ENCODE results near the gene MUC2.
"Not testable (repeated sequence)": the region's sequence is repeated elsewhere in the genome, so short reads cannot be mapped to it uniquely, and the experiment has no call there.

Gene MUC2

GRCh38 chr11:1102996-1103395 lies 28.3 kb downstream of the MUC2 start:
- in situ Hi-C loops (cut with MboI; ENCODE audit: low sequenced_read_pairs): no loop called here

DNA sequence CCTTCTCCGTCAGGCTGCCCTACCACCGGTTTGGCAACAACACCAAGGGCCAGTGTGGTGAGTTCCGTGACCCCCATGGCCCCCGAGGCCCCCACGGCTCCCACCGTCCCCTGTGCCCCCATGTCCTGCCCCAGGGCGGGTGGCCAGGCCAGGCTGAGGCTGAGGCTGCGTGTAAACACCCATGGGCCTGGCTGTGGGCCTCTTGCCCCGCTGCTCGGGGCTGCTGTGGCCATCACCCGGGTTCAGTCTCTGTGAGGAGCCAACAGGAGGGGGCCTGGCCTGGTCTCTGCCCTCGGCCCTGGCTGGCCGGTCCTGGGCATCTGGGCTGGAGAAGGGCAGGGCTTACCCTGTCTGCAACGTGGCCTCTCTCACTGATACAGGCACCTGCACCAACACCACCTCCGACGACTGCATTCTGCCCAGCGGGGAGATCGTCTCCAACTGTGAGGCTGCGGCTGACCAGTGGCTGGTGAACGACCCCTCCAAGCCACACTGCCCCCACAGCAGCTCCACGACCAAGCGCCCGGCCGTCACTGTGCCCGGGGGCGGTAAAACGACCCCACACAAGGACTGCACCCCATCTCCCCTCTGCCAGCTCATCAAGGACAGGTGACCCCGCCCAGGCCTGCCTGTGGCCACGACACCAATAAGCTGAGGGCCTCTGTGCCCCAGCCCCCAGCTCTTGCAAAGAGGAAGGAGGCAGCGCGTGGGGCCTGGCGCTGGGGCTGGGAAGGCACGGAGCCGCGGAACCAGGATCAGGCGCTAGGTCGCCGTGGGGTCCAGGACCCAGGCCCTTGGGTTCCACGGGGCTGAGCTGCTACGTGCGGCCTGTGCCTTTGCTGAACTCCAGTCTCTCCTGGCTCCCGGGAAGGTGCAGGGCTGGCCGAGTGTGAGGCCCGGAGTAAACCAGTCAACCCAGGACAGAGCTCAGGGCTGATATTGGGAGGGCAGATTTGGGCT lies 29.0 kb downstream of the MUC2 start:
- in situ Hi-C loops (cut with MboI; ENCODE audit: low sequenced_read_pairs): no loop called here

GRCh38 chr11:1104411-1105182 lies 29.9 kb downstream of the MUC2 start:
- in situ Hi-C loops (cut with MboI; ENCODE audit: low sequenced_read_pairs): no loop called here

DNA sequence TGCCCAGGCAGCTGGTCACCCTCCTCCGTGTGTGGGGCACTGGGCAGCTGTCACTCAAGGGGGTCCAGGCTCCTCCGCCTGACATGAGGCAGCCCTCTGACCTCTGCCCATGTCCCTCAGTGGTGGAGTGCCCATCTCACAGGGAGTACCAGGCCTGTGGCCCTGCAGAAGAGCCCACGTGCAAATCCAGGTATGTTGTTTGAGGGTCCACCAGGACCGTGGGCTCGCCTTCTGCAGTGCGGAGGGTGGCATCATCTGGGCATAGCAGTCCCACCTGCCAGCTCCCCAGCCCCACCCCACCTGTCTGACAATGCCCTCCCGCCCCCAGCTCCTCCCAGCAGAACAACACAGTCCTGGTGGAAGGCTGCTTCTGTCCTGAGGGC lies 30.5 kb downstream of the MUC2 start:
- in situ Hi-C loops (cut with MboI; ENCODE audit: low sequenced_read_pairs): no loop called here

- in situ Hi-C loops (cut with MboI; ENCODE audit: low sequenced_read_pairs): no loop called here
These were observed 31.7 kb downstream of the MUC2 start for GRCh38 chr11:1106387-1106786.

DNA sequence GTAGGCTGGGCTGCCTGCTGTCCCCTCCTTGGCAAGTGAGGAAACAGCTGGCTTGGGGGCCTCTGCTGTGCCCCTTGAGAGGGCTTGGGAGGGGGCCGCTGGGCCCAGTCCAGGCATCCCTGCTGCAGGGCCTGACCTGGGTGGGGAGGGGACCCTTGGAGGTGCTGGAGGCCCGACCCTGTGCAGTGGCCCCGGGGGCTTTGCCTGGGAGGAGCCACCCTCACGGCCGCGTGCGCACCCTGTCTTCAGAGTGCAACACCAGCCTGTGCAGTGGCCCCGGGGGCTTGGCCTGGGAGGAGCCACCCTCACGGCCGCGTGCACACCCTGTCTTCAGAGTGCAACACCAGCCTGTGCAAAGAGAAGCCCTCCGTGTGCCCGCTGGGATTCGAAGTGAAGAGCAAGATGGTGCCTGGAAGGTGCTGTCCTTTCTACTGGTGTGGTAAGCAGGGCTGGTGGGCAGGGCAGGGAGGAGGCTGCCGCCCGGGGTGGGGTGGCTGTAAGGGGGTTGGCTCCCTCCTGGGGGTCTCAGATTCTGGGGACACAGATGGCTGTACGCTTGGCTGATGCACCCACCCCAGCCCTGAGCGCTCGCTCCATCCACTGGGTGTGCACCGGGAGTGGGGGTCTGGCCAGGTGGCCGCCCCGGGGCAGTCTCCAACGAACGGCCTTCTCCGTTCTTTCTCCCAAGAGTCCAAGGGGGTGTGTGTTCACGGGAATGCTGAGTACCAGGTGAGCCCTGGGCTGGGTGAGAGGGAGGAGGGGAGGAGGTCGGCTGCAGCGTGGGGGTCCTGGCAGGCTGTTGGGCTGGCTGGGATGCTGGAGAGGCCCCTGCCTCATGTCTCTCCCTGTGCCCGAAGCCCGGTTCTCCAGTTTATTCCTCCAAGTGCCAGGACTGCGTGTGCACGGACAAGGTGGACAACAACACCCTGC lies 32.9 kb downstream of the MUC2 start:
- in situ Hi-C loops (cut with MboI; ENCODE audit: low sequenced_read_pairs): no loop called here

- in situ Hi-C loops (cut with MboI; ENCODE audit: low sequenced_read_pairs): no loop called here
These were observed 33.7 kb downstream of the MUC2 start for GRCh38 chr11:1108246-1108900.

- in situ Hi-C loops (cut with MboI; ENCODE audit: low sequenced_read_pairs): no loop called here
These were observed 34.6 kb downstream of the MUC2 start for GRCh38 chr11:1109101-1109917.

DNA sequence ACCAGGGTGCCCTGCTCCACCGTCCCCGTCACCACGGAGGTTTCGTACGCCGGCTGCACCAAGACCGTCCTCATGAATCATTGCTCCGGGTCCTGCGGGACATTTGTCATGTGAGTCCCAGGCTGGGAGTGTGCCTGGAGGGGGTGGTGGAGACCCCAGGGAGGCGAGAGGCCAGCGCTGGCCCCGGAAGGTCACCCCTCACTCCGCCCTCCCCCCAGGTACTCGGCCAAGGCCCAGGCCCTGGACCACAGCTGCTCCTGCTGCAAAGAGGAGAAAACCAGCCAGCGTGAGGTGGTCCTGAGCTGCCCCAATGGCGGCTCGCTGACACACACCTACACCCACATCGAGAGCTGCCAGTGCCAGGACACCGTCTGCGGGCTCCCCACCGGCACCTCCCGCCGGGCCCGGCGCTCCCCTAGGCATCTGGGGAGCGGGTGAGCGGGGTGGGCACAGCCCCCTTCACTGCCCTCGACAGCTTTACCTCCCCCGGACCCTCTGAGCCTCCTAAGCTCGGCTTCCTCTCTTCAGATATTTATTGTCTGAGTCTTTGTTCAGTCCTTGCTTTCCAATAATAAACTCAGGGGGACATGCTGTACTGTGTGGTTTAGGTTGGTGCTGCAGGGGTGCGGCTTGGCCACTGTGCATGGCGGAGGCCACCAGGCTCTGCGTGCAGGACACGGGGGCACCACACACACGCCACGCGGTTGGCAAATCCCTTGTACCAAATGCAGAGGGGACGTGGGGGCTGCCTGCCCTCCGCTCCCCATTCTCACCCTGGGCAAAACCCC lies 35.4 kb downstream of the MUC2 start:
- in situ Hi-C loops (cut with MboI; ENCODE audit: low sequenced_read_pairs): no loop called here

- in situ Hi-C loops (cut with MboI; ENCODE audit: low sequenced_read_pairs): no loop called here
These were observed 37.0 kb downstream of the MUC2 start for GRCh38 chr11:1111545-1112212.

DNA sequence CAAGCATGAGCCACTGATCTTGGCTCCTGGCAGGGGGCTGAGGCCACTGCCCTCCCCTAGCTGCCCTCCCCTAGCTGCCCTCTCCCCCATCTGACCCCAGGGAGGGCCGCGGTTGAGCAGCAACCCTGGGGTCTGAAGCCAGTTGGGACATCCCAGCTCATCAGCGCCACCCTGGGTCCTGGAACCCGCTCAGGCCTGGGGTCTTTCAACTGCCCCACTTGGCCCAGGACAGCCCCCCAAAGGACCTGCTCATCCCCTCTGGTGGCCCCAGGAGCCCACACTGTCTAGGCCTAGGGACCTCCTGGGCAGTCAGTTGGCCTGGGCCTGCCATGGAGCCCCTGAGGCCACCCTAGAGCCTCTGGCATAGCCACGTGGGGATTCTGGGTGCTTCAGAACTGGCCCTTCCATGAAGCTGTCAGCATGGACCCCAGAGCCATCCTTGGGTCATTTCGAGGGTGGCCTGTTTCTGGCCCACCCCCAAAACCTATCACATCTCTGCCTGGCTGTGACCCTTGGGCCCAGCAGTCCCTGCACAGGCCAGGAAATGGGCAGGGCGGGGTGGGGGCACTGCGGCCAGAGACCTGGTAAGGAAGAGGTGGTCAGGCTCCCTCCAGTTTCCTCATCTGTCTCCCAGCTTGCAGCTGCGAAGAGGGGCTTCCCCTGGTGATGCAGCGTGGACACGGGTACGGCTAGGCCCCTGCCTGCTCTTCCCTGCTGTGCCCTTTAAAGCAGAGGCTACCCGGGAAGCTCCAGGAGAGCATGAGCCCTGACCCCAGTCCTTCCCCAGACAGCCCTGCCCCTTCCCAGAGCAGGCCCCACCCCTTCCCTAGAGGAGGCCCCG lies 37.9 kb downstream of the MUC2 start:
- in situ Hi-C loops (cut with MboI; ENCODE audit: low sequenced_read_pairs): no loop called here

DNA sequence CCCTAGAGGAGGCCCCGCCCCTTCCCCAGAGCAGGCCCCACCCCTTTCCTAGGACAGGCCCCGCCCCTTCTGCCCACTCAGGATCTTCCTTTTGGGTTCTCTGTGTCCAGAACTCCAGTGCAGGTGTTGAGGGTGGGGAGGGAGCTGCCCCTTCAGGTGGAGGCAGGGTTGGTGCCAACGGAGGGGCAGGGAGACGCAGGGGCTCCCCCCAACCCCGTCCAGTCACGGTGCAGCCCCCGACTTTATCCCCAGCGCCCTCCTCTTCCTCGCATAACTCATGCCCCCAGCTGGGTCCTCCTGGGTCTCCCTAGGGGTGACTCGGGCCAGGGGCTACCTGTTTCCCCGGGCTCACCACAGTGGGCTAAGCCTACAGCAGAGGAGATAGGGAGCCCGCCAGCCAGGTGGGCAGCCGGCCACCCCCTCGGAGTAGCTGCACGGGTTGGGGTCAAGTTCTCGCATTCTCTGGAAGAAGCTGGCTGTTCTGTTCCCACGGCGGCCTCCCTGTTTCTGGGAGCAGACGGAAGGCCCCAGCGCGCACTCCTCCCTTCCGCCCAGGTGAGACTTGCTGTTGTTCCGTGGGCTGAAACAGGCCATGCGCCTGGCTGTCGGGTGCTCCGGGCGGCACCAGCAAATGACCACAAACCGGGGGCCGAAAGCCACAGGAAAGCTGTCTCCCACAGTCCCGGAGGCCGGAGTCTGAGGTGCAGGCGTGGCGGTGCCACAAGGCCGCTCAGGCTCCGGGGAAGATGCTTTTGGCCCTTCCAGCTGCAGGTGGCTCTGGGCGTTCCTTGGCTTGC lies 38.9 kb downstream of the MUC2 start:
- in situ Hi-C loops (cut with MboI; ENCODE audit: low sequenced_read_pairs): no loop called here

- in situ Hi-C loops (cut with MboI; ENCODE audit: low sequenced_read_pairs): not testable (repeated sequence)
These were observed 40.6 kb downstream of the MUC2 start for GRCh38 chr11:1115292-1115691.

DNA sequence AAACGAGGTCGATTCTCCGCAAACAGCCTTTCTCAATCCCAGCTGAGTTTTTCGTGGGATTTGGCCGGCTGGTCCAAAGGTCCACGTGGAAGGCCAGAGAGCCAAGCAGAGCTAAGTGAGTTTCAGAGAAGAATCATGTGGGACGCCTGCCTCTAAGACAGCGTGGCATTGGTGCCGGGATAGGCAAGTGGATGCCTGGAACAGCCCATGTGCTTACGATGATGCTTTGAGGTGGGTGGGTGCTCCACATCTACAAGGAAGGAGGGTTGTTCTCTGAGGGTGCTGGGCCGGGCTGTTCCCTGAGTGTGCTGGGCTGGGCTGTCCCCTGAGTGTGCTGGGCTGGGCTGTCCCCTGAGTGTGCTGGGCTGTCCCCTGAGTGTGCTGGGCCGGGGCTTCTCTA lies 41.4 kb downstream of the MUC2 start:
- in situ Hi-C loops (cut with MboI; ENCODE audit: low sequenced_read_pairs): no loop called here

GRCh38 chr11:1116666-1117390 lies 42.2 kb downstream of the MUC2 start:
- in situ Hi-C loops (cut with MboI; ENCODE audit: low sequenced_read_pairs): no loop called here

GRCh38 chr11:1117992-1118391 lies 43.3 kb downstream of the MUC2 start:
- in situ Hi-C loops (cut with MboI; ENCODE audit: low sequenced_read_pairs): no loop called here

Measured in hTERT RPE-1 (cell line).